Fibroblast of lung (primary cell): ENCODE data around the gene ANKS1B.

Source experiments
- CTCF ChIP-seq, 2 donors: IDR thresholded peaks in 1 of 2; conservative IDR thresholded peaks in 1 of 2; 1 replicate in 1 of 2; 2 replicates in 1 of 2; pipeline ENCODE4 v1.5.1; 2011 to 2012; ENCODE audit warnings: low read length in 2 of 2, control low read depth in 1 of 2, inconsistent platforms in 1 of 2, low read depth in 1 of 2, mild to moderate bottlenecking in 1 of 2
- EZH2 ChIP-seq: IDR thresholded peaks from 2 replicates; pipeline ENCODE4 v1.5.1; 2012; ENCODE audit warnings: low read length, control low read depth, mild to moderate bottlenecking; ENCODE audit errors: missing control alignments

GRCh38 chr12:99195474-99195873 lies 789.3 kb downstream of the ANKS1B start:
- TF ChIP-seq CTCF (conservative IDR thresholded peaks at IDR 0.05 in 1 of 2, IDR thresholded peaks at IDR 0.05 in 1 of 2; ENCODE audit: low read depth in 1 of 2, low read length in 2 of 2) (no peak), EZH2 (no peak)
